ENCODE measurements around the gene ACLY. TPM values are rescaled to one million over a fixed set of nuclear protein-coding genes. Genes with fewer than 3 reads are reported as not detected.
"Not testable (repeated sequence)": the region's sequence is repeated elsewhere in the genome, so short reads cannot be mapped to it uniquely, and the experiment has no call there.

Gene ACLY
- total RNA-seq, 1 experiment from 2014 or later = 184 TPM

DNA sequence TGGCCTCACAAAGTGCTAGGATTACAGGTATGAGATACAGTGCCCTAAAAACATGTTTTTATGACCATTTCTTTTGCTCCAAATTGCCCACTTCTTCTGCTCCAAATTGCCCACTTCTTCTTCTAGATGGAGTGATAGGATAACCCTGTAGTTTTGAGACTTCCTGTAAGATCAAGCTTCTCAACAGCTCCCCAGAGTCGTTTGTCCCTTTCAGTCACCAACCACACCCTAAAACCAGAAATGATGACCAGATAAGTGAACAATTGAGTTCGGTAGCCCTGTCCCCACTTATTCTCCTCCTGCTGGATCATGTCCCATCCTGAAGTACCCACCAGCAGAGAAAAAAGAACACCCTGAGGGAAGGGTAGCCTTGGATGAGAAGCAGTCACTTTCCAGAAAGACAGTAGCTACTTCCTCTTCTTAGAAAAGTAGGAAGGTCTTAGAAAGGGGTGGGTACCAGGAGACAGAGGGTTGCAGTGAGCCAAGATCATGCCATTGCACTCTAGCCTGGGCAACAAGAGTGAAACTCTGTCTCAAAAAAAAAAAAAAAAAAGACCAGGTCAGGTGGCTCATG is 14.2 kb upstream of the ACLY start:
- CTCF ChIA-PET = interaction anchor here (0.5 to 0.7 kb wide), 5 partner anchors 8 to 267 kb away, joined by 3 to 10 read pairs (median 4); partner anchors contain the start of gene KLHL11
- BruUV-seq (replicated peaks) = no TSS peak

GRCh38 chr17:41931715-41932114 is 13.0 kb upstream of the ACLY start:
- H3K79me2 ChIP-seq (ENCODE audit: low read depth); H3F3A ChIP-seq (ENCODE audit: insufficient read depth, low read depth); H3K9me3 ChIP-seq (ENCODE audit: insufficient read depth, low read depth); POLR2A ChIA-PET (ENCODE audit: unreplicated experiment); intact Hi-C loops (cut with micrococcal nuclease; ENCODE audit: unreplicated experiment); H4K20me1 ChIP-seq (ENCODE audit: insufficient read depth); H3K27me3 ChIP-seq (ENCODE audit: insufficient read depth, low read depth); H2AFZ ChIP-seq; H3K27ac ChIP-seq; H3K36me3 ChIP-seq (ENCODE audit: low read depth); DNase-seq; H3K9me2 ChIP-seq (ENCODE audit: insufficient read depth); H3K4me2 ChIP-seq; BruUV-seq (replicated peaks); H3K4me3 ChIP-seq: not testable (repeated sequence)
- H3K4me1 ChIP-seq (replicated peaks; ENCODE audit: insufficient read depth) = peaks cover 27% of the 10 kb centered on the region
- CTCF ChIA-PET = interaction anchor here (0.7 kb wide), 1 partner anchor 45 kb away, joined by 3 read pairs; no protein-coding TSS in a partner anchor

More for the DNA sequence above, 14.2 kb upstream of the ACLY start:
- no peaks in the 10 kb centered on the region for H3K9me3 ChIP-seq (ENCODE audit: insufficient read depth, low read depth)
- no peaks in the 10 kb centered on the region for H3K27me3 ChIP-seq (ENCODE audit: insufficient read depth, low read depth)
- no peak for TF ChIP-seq EZH2 (IDR thresholded peaks at IDR 0.05; ENCODE audit: low read depth)
- no peak for TF ChIP-seq CTCF (conservative IDR thresholded peaks at IDR 0.05)
- no peaks in the 10 kb centered on the region for H3K9me2 ChIP-seq (ENCODE audit: insufficient read depth)
- H3F3A ChIP-seq (ENCODE audit: insufficient read depth, low read depth) = peaks cover 9% of the 10 kb centered on the region; the same call in 1 of the 2 replicates
- H3K4me2 ChIP-seq = peak overlapping the region; percentile 25; the same call in 1 of the 2 replicates
- intact Hi-C loops (cut with micrococcal nuclease; ENCODE audit: unreplicated experiment) = no loop called here
- H2AFZ ChIP-seq = no peak overlapping the region; the same call in 1 of the 2 replicates
- H3K4me3 ChIP-seq = no peak overlapping the region
- no peak overlapping the region for H3K27ac ChIP-seq
- no peaks in the 10 kb centered on the region for H4K20me1 ChIP-seq (ENCODE audit: insufficient read depth)
- H3K79me2 ChIP-seq (ENCODE audit: low read depth) = no peaks in the 10 kb centered on the region
- POLR2A ChIA-PET (ENCODE audit: unreplicated experiment) = interaction anchor here (0.5 to 0.6 kb wide), 2 partner anchors 230 to 245 kb away, joined by 3 to 22 read pairs; no protein-coding TSS in a partner anchor
- no peaks in the 10 kb centered on the region for H3K36me3 ChIP-seq (ENCODE audit: low read depth)
- H3K4me1 ChIP-seq (replicated peaks; ENCODE audit: insufficient read depth) = peaks cover 27% of the 10 kb centered on the region
- DNase-seq = no peak

DNA sequence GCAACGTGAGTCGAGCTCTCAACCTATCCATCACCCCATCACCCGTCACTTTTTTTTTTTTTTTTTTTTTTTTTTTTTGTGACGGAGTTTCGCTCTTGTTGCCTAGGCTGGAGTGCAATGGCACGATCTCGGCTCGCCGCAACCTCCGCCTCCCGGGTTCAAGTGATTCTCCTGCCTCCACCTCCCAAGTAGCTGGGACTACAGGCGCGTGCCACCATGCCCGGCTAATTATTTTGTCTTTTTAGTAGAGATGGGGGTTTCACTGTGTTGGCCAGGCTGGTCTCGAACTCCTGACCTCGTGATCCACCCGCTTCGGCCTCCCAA is 12.0 kb upstream of the ACLY start:
- H3K27ac ChIP-seq; DNase-seq; H3K9me3 ChIP-seq (ENCODE audit: insufficient read depth, low read depth); H3K27me3 ChIP-seq (ENCODE audit: insufficient read depth, low read depth); BruUV-seq (replicated peaks); H4K20me1 ChIP-seq (ENCODE audit: insufficient read depth); H3K9me2 ChIP-seq (ENCODE audit: insufficient read depth); intact Hi-C loops (cut with micrococcal nuclease; ENCODE audit: unreplicated experiment); H3K79me2 ChIP-seq (ENCODE audit: low read depth); H3F3A ChIP-seq (ENCODE audit: insufficient read depth, low read depth); H3K36me3 ChIP-seq (ENCODE audit: low read depth): not testable (repeated sequence)
- H2AFZ ChIP-seq = peak overlapping the region; percentile 88
- CTCF ChIA-PET = interaction anchor here (0.5 to 1.1 kb wide), 3 partner anchors 12 to 170 kb away, joined by 4 to 7 read pairs (median 7); partner anchors contain the start of gene ACLY
- H3K4me1 ChIP-seq (replicated peaks; ENCODE audit: insufficient read depth) = peaks cover 27% of the 10 kb centered on the region
- POLR2A ChIA-PET (ENCODE audit: unreplicated experiment) = interaction anchor here (0.6 to 1.1 kb wide), 5 partner anchors 12 to 688 kb away, joined by 4 to 19 read pairs (median 5); partner anchors contain the start of gene ACLY
- peak overlapping the region; percentile 63; the same call in 1 of the 2 replicates for H3K4me3 ChIP-seq
- peak overlapping the region; percentile 87 for H3K4me2 ChIP-seq

DNA sequence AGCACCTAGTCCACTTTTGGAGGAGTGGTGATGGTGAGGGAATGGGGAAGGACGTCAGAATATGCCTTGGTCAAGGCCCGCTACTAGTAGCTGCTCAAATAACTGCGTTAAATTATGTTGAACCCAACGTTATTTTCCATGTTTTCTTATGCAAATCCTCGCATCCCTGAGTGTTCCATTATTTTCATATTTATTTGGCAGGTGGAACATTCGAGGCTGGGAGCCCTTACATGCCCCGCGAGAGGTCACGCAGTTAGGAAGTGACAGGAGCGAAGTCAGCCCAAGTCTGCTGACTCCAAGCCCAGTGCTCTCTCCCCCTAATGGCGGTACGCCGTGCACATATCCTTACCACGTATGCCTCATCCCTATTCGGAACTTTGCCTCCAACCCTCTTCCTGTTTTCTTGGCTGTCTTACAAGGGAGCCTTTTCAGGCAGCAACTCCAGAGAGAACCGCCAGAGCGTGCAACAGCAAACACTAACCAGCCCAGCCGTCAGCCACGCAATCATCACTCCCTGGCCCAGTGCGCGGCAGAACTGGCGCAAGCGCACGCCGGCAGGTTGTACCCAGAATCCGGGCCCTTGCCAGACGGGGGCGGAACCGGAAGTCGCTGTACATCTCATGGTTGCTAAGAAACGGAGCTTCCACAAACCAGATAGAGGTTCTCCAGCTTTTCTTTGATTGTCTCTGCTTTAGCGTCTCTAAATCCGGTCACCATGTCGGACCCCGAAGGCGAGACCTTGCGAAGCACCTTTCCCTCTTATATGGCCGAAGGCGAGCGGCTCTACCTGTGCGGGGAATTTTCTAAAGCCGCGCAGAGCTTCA is 11.5 kb upstream of the ACLY start, which contains the start of gene ODAD4:
ODAD4 (plus strand) TSS at position 609 of the 824 bp plus-strand sequence; CDS start at position 716, 107 bp downstream.
- H3K4me3 ChIP-seq = peak within 1 kb of the TSS; percentile 63
- intact Hi-C loops (cut with micrococcal nuclease; ENCODE audit: unreplicated experiment) = no loop called here
- ChIA-PET CTCF (interaction anchor here (0.5 to 1.1 kb wide), 5 partner anchors 11 to 191 kb away, joined by 4 to 7 read pairs (median 6); partner anchors contain the start of genes ACLY and KAT2A), POLR2A (ENCODE audit: unreplicated experiment) (interaction anchor here (0.6 to 1.1 kb wide), 5 partner anchors 11 to 689 kb away, joined by 4 to 19 read pairs (median 5); partner anchors contain the start of gene ACLY)
- peaks cover 9% of the 10 kb centered on the region; the same call in 1 of the 2 replicates for H3F3A ChIP-seq (ENCODE audit: insufficient read depth, low read depth)
- H3K9me3 ChIP-seq (ENCODE audit: insufficient read depth, low read depth) = no peaks in the 10 kb centered on the region
- H3K4me2 ChIP-seq = peak within 1 kb of the TSS; percentile 87
- no peaks in the 10 kb centered on the region for H4K20me1 ChIP-seq (ENCODE audit: insufficient read depth)
- H3K27ac ChIP-seq = peak within 1 kb of the TSS; percentile 44
- peak; percentile 90 to 93 for DNase-seq
- H2AFZ ChIP-seq = peak within 1 kb of the TSS; percentile 88
- no peaks in the 10 kb centered on the region for H3K79me2 ChIP-seq (ENCODE audit: low read depth)
- TSS peak; percentile 95 for BruUV-seq (replicated peaks)
- H3K9me2 ChIP-seq (ENCODE audit: insufficient read depth) = no peaks in the 10 kb centered on the region
- no peak; the same call in 1 of the 2 replicates for TF ChIP-seq CTCF (conservative IDR thresholded peaks at IDR 0.05)
- no peak for TF ChIP-seq EZH2 (IDR thresholded peaks at IDR 0.05; ENCODE audit: low read depth)
- H3K36me3 ChIP-seq (ENCODE audit: low read depth) = no peaks in the 10 kb centered on the region
- H3K27me3 ChIP-seq (ENCODE audit: insufficient read depth, low read depth) = no peaks in the 10 kb centered on the region
- peaks cover 27% of the 10 kb centered on the region for H3K4me1 ChIP-seq (replicated peaks; ENCODE audit: insufficient read depth)

Measured in PC-9 (cell line).